Suppressor macrophage treated with lipopolysaccharide for 4 hours (primary cell): ENCODE measurements around the gene ZNF319.

Experiments
- DNase-seq: peaks from one replicate; pipeline ENCODE4 v3.0.0-alpha.2; 2020

Gene ZNF319

GRCh38 chr16:57951204-57951960 lies 49.1 kb downstream of the ZNF319 start:
- no peak for DNase-seq

DNA sequence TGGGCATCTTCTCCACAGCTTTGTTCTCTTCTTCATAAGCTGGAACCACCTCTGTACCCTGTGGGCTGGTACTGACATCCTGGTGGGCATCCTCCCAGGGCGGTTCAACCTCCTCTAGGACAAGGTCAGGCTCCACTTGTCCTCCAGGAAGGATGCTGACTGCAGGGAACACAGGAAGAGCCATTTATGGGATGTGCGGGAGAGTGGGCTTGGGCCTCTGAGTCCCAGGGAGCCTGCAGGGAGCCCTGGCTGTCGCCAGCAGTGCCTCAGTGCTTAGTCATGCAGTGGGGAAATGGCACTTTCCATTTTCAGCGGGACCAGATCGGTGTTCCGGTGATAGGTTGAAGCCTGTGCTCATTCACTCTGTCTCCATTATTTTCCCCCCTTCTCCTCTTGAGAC lies 50.1 kb downstream of the ZNF319 start:
- DNase-seq, result no peak

- no peak for DNase-seq
These were observed 50.8 kb downstream of the ZNF319 start for GRCh38 chr16:57949595-57950238.

DNA sequence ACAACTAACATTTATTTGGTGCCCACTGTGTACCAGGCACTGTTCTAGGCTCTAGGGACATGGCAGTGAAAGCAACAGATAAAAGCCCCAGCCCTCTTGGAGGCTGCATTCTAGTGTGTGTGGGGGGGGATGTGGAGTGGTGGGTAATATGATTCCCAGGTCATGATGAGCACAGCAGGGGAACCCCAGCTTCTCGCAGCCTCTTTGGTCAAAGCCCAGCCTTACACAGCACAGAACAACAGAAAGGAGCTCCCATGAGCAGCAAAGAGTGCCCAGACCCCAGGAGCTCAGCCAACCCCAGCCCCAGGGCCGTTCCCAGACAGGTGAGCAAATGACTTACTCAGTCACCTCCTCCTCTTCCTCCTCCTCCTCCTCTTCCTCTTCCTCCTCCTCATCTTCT lies 51.5 kb downstream of the ZNF319 start:
- no peak for DNase-seq

GRCh38 chr16:57948027-57948426 lies 52.4 kb downstream of the ZNF319 start:
- DNase-seq, result no peak

DNA sequence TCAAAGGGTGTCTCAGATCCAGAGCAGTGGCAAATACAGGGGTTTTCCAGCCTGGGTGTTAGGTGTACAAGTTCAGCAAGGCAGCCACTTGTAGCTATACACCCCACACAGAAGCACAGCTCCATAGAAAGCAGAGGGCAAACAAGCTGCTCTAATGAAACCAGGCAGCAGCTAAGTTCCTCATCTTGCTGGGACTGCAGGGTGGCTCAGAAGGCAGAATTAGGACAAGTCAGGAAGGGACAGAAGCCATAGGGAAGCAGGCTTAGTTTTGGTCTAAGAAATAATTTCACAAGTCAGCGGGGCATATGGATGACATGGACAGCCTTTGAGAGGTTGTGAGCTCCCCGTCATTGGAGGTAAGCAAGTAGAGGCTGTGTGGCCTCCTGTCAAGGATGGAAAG lies 53.2 kb downstream of the ZNF319 start:
- DNase-seq, result peak; percentile 48

DNA sequence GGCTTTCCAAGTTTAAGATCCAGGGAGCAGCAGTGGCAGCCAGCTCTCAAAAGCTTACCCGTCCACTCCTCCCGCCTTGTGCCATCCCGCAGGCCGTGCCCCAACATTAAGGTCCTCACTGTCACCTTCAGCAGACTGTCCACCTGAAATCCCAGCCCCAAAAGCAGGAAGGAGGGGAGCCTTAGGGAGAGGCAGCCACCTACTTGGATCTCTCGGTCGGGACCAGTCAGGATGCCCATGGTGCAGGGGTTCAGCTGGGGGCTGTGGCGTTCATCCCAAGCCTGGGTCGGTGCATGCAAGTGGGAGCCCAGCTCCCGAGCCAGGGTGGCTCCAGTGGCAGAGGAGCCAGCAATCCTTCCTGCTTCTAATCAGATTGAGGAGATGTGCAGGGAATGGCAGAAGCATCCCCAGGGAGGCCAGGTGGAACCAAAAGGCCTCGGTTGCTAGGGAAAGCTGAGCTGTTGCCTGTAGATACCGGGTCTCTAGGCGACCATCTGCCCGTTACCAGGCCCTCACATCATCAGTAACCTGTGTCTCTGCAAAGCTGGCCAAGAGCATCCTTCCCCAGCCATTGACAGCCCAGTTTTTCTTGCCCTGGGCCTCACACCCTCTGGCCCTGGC lies 54.2 kb downstream of the ZNF319 start:
- no peak for DNase-seq

DNA sequence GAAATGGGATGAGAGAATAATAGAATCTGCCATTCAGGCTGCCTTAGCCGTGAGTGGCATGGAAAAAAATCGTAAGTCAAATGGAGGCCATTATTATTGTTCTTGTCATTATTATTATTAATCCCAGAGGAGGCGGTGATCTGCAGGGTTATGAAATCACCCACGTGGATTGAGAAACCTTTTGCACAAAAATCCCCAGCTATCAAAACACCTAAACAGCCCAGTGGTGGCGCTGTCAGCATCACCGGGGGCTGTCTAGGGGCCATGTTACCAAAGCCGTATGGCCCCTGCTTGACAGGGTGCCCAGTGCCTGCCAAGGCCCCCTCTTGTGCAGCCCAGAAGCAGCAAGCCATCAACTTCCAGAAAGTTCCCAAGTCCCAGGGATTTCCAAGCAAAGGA lies 54.7 kb downstream of the ZNF319 start:
- DNase-seq, result no peak

DNA sequence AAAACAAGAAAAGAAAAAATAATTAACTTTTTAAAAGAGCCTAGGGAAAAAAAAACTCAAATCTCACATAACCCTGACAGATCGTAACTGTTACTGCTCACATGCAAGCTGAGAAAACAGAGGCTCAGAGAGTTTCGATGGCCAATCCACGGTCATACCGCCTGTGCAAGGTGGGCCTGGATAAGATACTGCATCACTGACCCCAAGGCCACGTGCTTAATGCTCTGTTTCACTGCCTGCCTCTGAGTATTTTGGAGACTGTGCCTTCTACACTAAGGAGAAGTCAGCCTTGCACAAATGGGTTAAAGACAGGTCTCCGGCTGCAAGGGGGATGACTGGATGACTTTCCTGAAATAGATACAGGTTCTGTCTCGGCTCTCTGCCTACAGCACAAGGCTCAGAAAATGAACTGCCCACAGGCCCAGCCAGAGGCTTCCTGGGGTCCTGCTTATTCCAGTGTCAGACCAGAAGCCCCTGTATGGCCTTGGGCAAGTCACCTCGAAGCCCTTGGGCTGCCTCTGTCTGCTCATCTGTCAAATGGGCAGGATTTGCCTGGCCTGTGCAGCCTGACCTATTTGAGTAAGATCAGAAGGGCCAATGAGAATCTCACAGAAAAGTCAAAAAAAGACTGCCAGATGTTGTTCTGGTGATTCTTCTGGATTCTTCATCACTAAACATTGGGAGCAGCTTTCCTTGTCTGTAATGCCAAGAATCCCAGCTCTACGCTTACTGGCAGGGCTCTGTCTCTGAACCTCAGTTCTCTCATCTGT lies 55.3 kb downstream of the ZNF319 start:
- DNase-seq, result no peak
